AG04449 (cell line): ENCODE results near the gene ZNF500.

Experiments
- CTCF ChIA-PET: fragments of 350-600 bp; formaldehyde crosslinking; extraction: SDS; loops from one replicate; lab custom pipeline; 2021; ENCODE audit warnings: antibody characterized with exemption; lab: Yijun Ruan, JAX
- POLR2A ChIA-PET: fragments of 400-600, 350-600 bp; formaldehyde crosslinking; extraction: SDS; loops from one replicate; lab custom pipeline; 2020; ENCODE audit warnings: antibody characterized with exemption, inconsistent platforms; lab: Yijun Ruan, JAX
- DNase-seq: peaks from one replicate; pipeline ENCODE4 v3.0.0-alpha.2; 2010; ENCODE audit warnings: low read depth, low spot score
- H3K4me3 ChIP-seq: 2 replicates; pipeline ENCODE4 v1.5.1; 2011; ENCODE audit warnings: low read depth, mild to moderate bottlenecking, control low read depth, low read length
- TF ChIP-seq, protein P1 (sequence below): IDR thresholded peaks from one replicate; pipeline ENCODE4 v1.5.1; 2011; ENCODE audit warnings: mild to moderate bottlenecking, moderate library complexity, low read length, control low read depth, inconsistent platforms; ENCODE audit not compliant: insufficient read depth; ENCODE audit errors: missing control alignments

Gene ZNF500

DNA sequence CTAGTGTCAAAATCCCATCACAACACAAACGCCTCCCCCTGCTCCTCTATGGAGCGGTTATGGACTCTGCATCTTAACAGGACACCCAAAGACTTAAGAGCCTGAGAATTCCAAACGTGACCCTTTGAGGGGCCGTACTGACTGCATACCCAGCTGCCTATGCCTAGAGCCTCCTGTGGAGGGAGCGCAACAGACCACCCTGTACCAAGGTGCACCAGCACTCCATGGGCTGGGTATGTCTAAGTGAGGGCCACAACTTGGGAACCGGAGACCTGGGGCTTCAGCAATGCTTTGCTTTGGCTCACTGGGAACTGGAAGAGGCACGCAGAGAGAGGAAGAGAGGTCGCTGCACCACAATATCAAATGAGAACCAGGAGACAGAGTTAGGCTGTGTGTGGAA lies 38.3 kb downstream of the ZNF500 start:
- ChIA-PET POLR2A (no interaction called here), CTCF (no interaction called here)
- H3K4me3 ChIP-seq = no peak overlapping the region
- no peak for DNase-seq
- TF ChIP-seq, protein P1, sequence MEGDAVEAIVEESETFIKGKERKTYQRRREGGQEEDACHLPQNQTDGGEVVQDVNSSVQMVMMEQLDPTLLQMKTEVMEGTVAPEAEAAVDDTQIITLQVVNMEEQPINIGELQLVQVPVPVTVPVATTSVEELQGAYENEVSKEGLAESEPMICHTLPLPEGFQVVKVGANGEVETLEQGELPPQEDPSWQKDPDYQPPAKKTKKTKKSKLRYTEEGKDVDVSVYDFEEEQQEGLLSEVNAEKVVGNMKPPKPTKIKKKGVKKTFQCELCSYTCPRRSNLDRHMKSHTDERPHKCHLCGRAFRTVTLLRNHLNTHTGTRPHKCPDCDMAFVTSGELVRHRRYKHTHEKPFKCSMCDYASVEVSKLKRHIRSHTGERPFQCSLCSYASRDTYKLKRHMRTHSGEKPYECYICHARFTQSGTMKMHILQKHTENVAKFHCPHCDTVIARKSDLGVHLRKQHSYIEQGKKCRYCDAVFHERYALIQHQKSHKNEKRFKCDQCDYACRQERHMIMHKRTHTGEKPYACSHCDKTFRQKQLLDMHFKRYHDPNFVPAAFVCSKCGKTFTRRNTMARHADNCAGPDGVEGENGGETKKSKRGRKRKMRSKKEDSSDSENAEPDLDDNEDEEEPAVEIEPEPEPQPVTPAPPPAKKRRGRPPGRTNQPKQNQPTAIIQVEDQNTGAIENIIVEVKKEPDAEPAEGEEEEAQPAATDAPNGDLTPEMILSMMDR = no peak

DNA sequence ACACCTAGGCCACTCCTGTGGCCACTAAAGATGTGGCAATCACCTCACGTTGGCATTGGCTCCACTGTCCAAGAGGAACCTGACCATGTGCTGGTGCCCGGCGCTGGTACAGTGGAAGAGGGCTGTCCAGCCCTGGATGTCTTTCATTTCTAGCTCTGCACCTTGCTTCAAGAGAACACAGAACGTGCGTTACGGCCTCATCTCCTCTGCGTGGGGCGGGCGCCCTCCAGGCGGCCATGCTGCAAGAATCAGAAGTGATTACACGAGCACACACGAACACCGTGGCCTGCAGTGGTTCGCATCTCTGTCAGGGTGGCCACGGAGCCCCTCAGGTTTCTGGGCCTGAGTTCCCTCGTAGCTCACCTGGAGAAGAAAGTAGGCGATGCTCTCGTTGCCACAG lies 40.3 kb downstream of the ZNF500 start:
- TF ChIP-seq, protein P1 = no peak
- no peak for DNase-seq
- POLR2A ChIA-PET = no interaction called here
- CTCF ChIA-PET = no interaction called here
- H3K4me3 ChIP-seq = no peak overlapping the region

- POLR2A ChIA-PET = no interaction called here
- CTCF ChIA-PET = interaction anchor here (1.4 kb wide), 1 partner anchor 231 kb away, joined by 3 read pairs; no protein-coding TSS in a partner anchor
- no peak overlapping the region for H3K4me3 ChIP-seq
- no peak for DNase-seq
- TF ChIP-seq, protein P1 = no peak
Measured at GRCh38 chr16:4724661-4725270, 42.2 kb downstream of the ZNF500 start.

DNA sequence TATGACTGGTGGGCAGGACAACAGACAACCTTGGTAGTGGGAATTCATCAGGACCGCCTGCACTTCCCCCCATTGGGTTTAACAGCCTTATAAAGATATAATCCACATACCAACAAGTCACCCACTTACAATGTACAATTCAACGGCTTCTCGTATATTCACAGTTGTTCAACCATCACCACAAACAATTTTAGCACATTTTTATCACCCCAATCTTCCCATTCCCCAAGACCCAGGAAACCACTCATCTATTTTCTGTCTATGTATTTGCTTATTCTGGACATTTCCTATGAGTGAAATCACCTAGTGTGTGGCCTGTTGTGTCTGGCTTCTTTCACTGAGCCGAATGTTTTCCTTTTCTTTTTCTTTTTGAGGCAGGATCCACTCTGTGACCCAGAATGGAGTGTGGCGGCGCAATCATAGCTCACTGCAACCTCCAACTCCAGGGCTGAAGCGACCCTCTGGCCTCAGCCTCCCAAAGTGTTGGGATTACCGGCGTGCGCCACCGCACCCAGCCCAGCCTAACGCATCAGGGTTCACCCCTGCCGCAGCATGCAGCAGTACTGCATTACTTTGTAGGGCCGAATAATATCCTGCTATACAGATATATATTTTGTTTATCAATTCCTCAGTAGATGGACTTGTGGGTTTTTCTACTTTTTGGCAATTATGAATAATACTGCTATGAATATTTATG lies 43.7 kb downstream of the ZNF500 start:
- ChIA-PET POLR2A (no interaction called here), CTCF (interaction anchor here (1.4 kb wide), 1 partner anchor 233 kb away, joined by 3 read pairs; no protein-coding TSS in a partner anchor)
- TF ChIP-seq, protein P1 = no peak

DNA sequence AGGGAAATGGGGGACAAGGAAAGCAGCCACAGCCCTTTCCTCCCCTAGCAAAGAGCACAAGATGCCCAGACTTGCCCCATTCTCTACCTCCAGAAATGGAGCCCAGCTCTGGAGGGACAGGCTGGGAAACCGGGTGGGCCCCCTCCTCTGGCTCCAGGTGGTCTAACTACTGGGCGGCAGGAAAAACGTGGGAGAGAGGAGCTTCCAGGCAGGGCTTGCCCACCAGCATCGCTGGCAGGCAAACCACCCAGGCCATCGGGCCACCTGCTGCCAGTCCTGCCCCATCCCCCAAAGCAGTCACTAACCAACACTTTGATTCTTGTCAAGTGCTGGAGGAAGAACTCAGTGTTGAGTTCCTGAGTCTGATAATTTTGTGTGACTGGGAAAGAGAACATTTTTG lies 48.5 kb downstream of the ZNF500 start:
- no peak overlapping the region for H3K4me3 ChIP-seq
- no peak for DNase-seq
- ChIA-PET CTCF (no interaction called here), POLR2A (no interaction called here)
- TF ChIP-seq, protein P1 = no peak

More for the DNA sequence above, 43.7 kb downstream of the ZNF500 start:
- DNase-seq = no peak
- no peak overlapping the region for H3K4me3 ChIP-seq

GRCh38 chr16:4714996-4715395 lies 52.0 kb downstream of the ZNF500 start:
- TF ChIP-seq, protein P1 = no peak
- CTCF ChIA-PET = no interaction called here
- POLR2A ChIA-PET = interaction anchor here (0.6 kb wide), 1 partner anchor 251 kb away, joined by 6 read pairs; no protein-coding TSS in a partner anchor
- no peak for DNase-seq
- H3K4me3 ChIP-seq = no peak overlapping the region
